Neural progenitor cell (in vitro differentiated cells): ENCODE data around the gene NCOR1. TPM values are rescaled to one million over a fixed set of nuclear protein-coding genes. Genes with fewer than 3 reads are reported as not detected.
"Not testable (repeated sequence)": the region's sequence is repeated elsewhere in the genome, so short reads cannot be mapped to it uniquely, and the experiment has no call there.

Source experiments
- DNase-seq: peaks from one replicate; pipeline ENCODE4 v3.0.0-alpha.2; 2016; ENCODE audit warnings: low spot score
- H2AFZ ChIP-seq: fragments of 200-600 bp; sonication (generic); replicated peaks from 2 replicates; pipeline ENCODE4 v1.6.1; 2016; ENCODE audit warnings: antibody characterized with exemption
- H3F3A ChIP-seq: fragments of 200-600 bp; sonication (generic); 2 replicates; pipeline ENCODE4 v1.6.1; 2016; ENCODE audit warnings: antibody characterized with exemption, low read depth
- H3K27ac ChIP-seq: fragments of 200-600 bp; sonication (generic); 2 replicates; pipeline ENCODE4 v1.5.1; 2016; ENCODE audit warnings: mild to moderate bottlenecking
- H3K27me3 ChIP-seq: fragments of 200-600 bp; sonication (generic); 2 replicates; pipeline ENCODE4 v1.6.1; 2016; ENCODE audit warnings: mild to moderate bottlenecking, moderate library complexity
- H3K36me3 ChIP-seq: fragments of 200-600 bp; sonication (generic); 2 replicates; pipeline ENCODE4 v1.5.1; 2016
- H3K4me1 ChIP-seq: fragments of 200-600 bp; sonication (generic); 2 replicates; pipeline ENCODE4 v1.6.1; 2016; ENCODE audit warnings: mixed run types
- H3K4me2 ChIP-seq: fragments of 200-600 bp; sonication (generic); 2 replicates; pipeline ENCODE4 v1.6.1; 2016
- H3K4me3 ChIP-seq: fragments of 200-600 bp; sonication (generic); 2 replicates; pipeline ENCODE4 v1.5.1; 2016
- H3K79me2 ChIP-seq: fragments of 200-600 bp; sonication (generic); 2 replicates; pipeline ENCODE4 v1.6.1; 2016; ENCODE audit warnings: low read depth
- H3K9ac ChIP-seq: fragments of 200-600 bp; sonication (generic); 2 replicates; pipeline ENCODE4 v1.6.1; 2016
- H3K9me3 ChIP-seq: fragments of 200-600 bp; sonication (generic); 2 replicates; pipeline ENCODE4 v1.5.1; 2016; ENCODE audit warnings: low read depth
- H4K20me1 ChIP-seq: fragments of 200-600 bp; sonication (generic); 2 replicates; pipeline ENCODE4 v1.6.1; 2016; ENCODE audit warnings: low read depth
- H3K27ac Mint-ChIP-seq: 3 replicates; pipeline ENCODE4 v1.8.0; 2021; ENCODE audit warnings: mixed read lengths
- H3K27me3 Mint-ChIP-seq: 2 replicates; pipeline ENCODE4 v1.8.0; 2022; ENCODE audit warnings: low read depth, mild to moderate bottlenecking, inconsistent platforms, moderate library complexity, mixed read lengths; ENCODE audit not compliant: insufficient read depth
- H3K36me3 Mint-ChIP-seq: 3 replicates; pipeline ENCODE4 v1.8.0; 2021; ENCODE audit warnings: mixed read lengths
- H3K4me1 Mint-ChIP-seq: 3 replicates; pipeline ENCODE4 v1.8.0; 2021; ENCODE audit warnings: mixed read lengths
- H3K4me3 Mint-ChIP-seq: 3 replicates; pipeline ENCODE4 v1.8.0; 2021; ENCODE audit warnings: mild to moderate bottlenecking, moderate library complexity, mixed read lengths
- H3K9me3 Mint-ChIP-seq: 3 replicates; pipeline ENCODE4 v1.8.0; 2020; ENCODE audit warnings: mixed read lengths
- CTCF ChIP-seq: fragments of 200-600 bp; sonication (generic); IDR thresholded peaks from 2 replicates; pipeline ENCODE4 v1.5.1; 2017; ENCODE audit warnings: antibody characterized with exemption, mild to moderate bottlenecking
- EZH2 ChIP-seq: fragments of 200-600 bp; sonication (generic); IDR thresholded peaks from 2 replicates; pipeline ENCODE4 v1.6.1; 2017; ENCODE audit warnings: antibody characterized with exemption, mild to moderate bottlenecking, moderate library complexity
- EZH2phosphoT487 ChIP-seq: fragments of 200-600 bp; sonication (generic); IDR thresholded peaks from 2 replicates; pipeline ENCODE4 v1.6.1; 2017; ENCODE audit warnings: antibody characterized with exemption
- total RNA-seq: library from RNA; depleted of rRNA; stranded (reverse); fragments of >200 nt; gene quantifications from 2 replicates; pipeline ENCODE4 v1.2.3, GENCODE V29; 2015; ENCODE audit warnings: low replicate concordance

NCOR1 gene
- total RNA-seq, 1 donor from 2014 or later, result 86.8 TPM

DNA sequence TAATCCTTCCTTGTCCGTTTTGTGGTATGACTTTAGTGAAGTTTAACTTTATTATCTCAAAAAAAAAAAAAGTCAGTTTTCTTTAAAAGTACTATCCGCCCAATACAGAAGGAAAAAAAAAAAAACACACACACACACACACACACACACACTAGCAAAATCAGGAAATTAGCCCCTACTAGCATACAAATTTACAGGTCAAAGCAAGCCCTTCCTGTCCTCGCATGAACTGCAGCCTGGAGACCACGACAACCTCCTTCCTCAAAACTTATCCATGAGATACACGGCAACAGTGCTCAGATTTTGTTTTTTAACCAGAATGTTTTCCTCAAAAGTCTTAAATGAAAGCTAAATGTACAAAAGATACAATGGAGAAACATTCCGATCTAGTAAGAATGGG, 16.2 kb downstream of the NCOR1 start:
- Histone ChIP-seq H3K9ac (no peak overlapping the region), H2AFZ (no peak overlapping the region), H3K36me3 (no peaks in the 10 kb centered on the region), H3K4me3 (no peak overlapping the region), H3K27me3 (no peaks in the 10 kb centered on the region), H3K27ac (no peak overlapping the region), H4K20me1 (peaks cover 52% of the 10 kb centered on the region), H3K9me3 (no peaks in the 10 kb centered on the region), H3F3A (peaks cover 9% of the 10 kb centered on the region), H3K79me2 (peaks cover 100% of the 10 kb centered on the region), H3K4me1 (peaks cover 14% of the 10 kb centered on the region), H3K4me2 (no peak overlapping the region)
- H3K9me3 Mint-ChIP-seq, result no peaks in the 10 kb centered on the region
- H3K4me1 Mint-ChIP-seq, result peaks cover 18% of the 10 kb centered on the region
- peaks cover 16% of the 10 kb centered on the region for H3K36me3 Mint-ChIP-seq
- no peak for DNase-seq
- no peak overlapping the region for H3K4me3 Mint-ChIP-seq
- no peaks in the 10 kb centered on the region for H3K27me3 Mint-ChIP-seq
- no peak for TF ChIP-seq EZH2
- TF ChIP-seq CTCF, result no peak
- H3K27ac Mint-ChIP-seq, result no peak overlapping the region

GRCh38 chr17:16197276-16197675, 18.1 kb downstream of the NCOR1 start:
- H3K27me3 Mint-ChIP-seq, result no peaks in the 10 kb centered on the region
- no peak overlapping the region for H3K4me2 ChIP-seq

DNA sequence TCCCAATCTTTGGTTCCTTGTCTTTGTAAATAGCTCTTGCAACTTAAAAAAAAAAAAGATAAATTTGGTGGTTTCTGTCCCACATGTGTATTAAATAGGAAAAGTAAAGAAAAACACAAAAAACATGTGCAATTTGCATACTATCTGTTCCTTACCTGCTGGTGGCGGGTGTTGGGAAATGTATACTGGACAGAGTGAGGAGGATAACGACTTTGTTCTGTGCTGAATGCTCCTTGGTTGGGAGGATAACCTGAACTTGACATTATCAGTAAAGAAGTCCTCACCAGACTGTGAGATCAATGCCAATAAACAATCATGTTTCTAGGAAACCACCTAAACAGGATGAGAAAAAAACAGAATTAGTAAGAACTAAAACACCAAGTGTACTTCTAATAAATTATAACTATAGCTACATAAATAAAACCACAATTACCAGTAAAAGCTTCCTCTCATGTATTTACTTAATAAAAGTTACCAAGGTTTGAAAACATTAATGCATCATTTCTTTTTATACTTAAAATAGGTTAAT, 21.0 kb downstream of the NCOR1 start:
- H3K9me3 Mint-ChIP-seq, result not testable (repeated sequence)

More at GRCh38 chr17:16197276-16197675, 18.1 kb downstream of the NCOR1 start:
- Histone ChIP-seq H3F3A (no peaks in the 10 kb centered on the region), H3K36me3 (no peaks in the 10 kb centered on the region), H3K4me3 (no peak overlapping the region), H3K79me2 (peaks cover 91% of the 10 kb centered on the region), H2AFZ (no peak overlapping the region), H3K9me3 (no peaks in the 10 kb centered on the region), H3K4me1 (no peaks in the 10 kb centered on the region), H4K20me1 (peaks cover 35% of the 10 kb centered on the region), H3K27ac (no peak overlapping the region), H3K27me3 (no peaks in the 10 kb centered on the region), H3K9ac (no peak overlapping the region)
- Mint-ChIP-seq H3K9me3 (no peaks in the 10 kb centered on the region), H3K36me3 (peaks cover 26% of the 10 kb centered on the region), H3K4me3 (no peak overlapping the region), H3K27ac (no peak overlapping the region), H3K4me1 (peaks cover 7% of the 10 kb centered on the region)
- no peak for TF ChIP-seq EZH2
- no peak for TF ChIP-seq EZH2phosphoT487
- no peak for TF ChIP-seq CTCF
- DNase-seq, result no peak

DNA sequence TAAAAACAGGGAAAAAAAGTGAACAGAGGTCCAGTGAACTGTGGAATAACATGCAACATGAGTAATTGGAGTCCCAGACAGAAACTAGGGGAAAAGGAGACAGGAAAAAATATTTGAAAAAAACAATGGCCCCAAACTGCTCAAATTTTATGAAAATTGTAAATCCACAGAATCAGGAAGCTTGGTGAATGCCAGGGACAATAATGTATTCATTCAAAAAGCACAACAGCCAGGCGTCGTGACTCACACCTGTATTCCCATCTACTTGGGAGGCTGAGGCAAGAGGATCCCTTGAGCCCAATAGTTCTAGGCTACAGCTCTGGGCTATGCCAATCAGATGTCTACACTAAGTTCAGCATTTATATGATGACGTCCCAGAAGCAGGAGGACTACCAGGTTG, 23.7 kb downstream of the NCOR1 start:
- no peak for DNase-seq
- Histone ChIP-seq H3K27me3 (no peaks in the 10 kb centered on the region), H3K4me1 (peaks cover 6% of the 10 kb centered on the region), H4K20me1 (peaks cover 22% of the 10 kb centered on the region), H3K9me3 (no peaks in the 10 kb centered on the region), H3F3A (peaks cover 5% of the 10 kb centered on the region), H3K9ac (no peak overlapping the region), H2AFZ (no peak overlapping the region), H3K79me2 (peaks cover 89% of the 10 kb centered on the region), H3K4me2 (no peak overlapping the region), H3K36me3 (peaks cover 6% of the 10 kb centered on the region), H3K27ac (no peak overlapping the region), H3K4me3 (no peak overlapping the region)
- H3K27ac Mint-ChIP-seq, result no peak overlapping the region
- TF ChIP-seq EZH2 (no peak), CTCF (no peak), EZH2phosphoT487 (no peak)
- H3K36me3 Mint-ChIP-seq, result peaks cover 37% of the 10 kb centered on the region
- no peaks in the 10 kb centered on the region for H3K27me3 Mint-ChIP-seq
- H3K4me3 Mint-ChIP-seq, result no peak overlapping the region
- no peaks in the 10 kb centered on the region for H3K9me3 Mint-ChIP-seq
- H3K4me1 Mint-ChIP-seq, result peaks cover 5% of the 10 kb centered on the region

More for the DNA sequence above, 21.0 kb downstream of the NCOR1 start:
- peaks cover 39% of the 10 kb centered on the region for H3K36me3 Mint-ChIP-seq
- not testable (repeated sequence) for H3K4me1 ChIP-seq, H3K4me3 ChIP-seq, H3K4me2 ChIP-seq, H2AFZ ChIP-seq, H3K27ac Mint-ChIP-seq, H3K27me3 Mint-ChIP-seq, H3F3A ChIP-seq, H3K4me3 Mint-ChIP-seq, DNase-seq, H3K4me1 Mint-ChIP-seq, H3K27me3 ChIP-seq, H3K9me3 ChIP-seq, H3K36me3 ChIP-seq, H3K9ac ChIP-seq, H3K27ac ChIP-seq
- peaks cover 91% of the 10 kb centered on the region for H3K79me2 ChIP-seq
- peaks cover 25% of the 10 kb centered on the region for H4K20me1 ChIP-seq
